Right ventricle myocardium inferior (tissue), 1 donor: ENCODE measurements around the gene TMEM131L. TPM values are rescaled to one million over a fixed set of nuclear protein-coding genes. Genes with fewer than 3 reads are reported as not detected.
"Not testable (repeated sequence)": the region's sequence is repeated elsewhere in the genome, so short reads cannot be mapped to it uniquely, and the experiment has no call there.

Experiments
- ATAC-seq: fragments of 200-7000 bp; cut with Tn5 transposase; one replicate; pipeline ENCODE4 v1.9.1; 2020; ENCODE audit warnings: mild to moderate bottlenecking, moderate library complexity
- DNase-seq: peaks from one replicate; pipeline ENCODE4 v3.0.0; 2021; ENCODE audit errors: missing footprints
- intact Hi-C: fragments of 100-400 bp; cut with DNase I; formaldehyde crosslinking; loops from one replicate; pipeline ENCODE4 v1.11.0; 2022
- total RNA-seq: library from RNA; stranded (reverse); fragmentation: NEBNext Ultra II Directional; extraction: Animal tissue kit (Norgen Biotek cat#: 25700); gene quantifications from one replicate; pipeline ENCODE4 v1.2.1, GENCODE V29; 2021
- donor health status: DM: no; HTN: yes; CAD: no; lungs with severe emphysema.

TMEM131L gene
- total RNA-seq, 1 donor from 2014 or later = 14.4 TPM

DNA sequence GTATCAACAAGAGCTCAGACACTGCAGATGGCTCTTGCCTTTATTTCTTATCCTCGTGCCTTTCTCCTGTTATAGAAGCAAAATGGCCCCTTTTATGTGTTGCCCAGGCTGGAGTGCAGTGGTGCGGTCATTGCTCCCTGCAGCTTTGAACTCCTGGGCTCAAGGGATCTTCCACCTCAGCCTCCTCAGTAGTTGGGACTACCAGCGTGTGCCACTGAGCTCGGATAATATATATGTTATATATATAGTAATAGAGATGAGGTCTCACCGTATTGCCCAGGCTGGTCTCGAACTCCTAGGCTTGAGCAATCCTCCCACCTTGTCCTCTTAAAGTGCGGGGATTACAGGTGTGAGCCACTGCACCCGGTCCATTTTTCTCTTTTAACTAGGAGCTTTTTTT is 79.7 kb downstream of the TMEM131L start:
- intact Hi-C loops = no loop called here
- ATAC-seq = no peak
- DNase-seq = no peak

DNA sequence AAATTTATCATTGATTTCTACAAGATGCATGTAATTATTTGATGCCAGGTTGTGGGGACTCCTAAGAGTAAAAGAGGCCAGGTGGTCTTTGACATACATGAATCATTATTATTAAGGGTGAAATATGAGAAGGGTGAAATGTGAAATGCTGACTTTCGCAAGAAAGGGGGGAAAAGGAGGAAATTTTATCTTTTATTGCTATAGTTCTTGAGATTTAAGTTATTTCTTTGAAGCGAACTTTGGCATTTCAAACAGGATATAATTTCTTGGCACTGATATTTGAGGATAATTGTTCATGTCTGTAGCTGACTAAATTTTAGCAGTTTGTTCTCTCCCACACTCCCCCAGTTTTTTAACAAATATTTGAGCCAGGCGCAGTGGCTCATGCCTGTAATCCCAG is 80.1 kb downstream of the TMEM131L start:
- intact Hi-C loops = no loop called here
- no peak for DNase-seq
- no peak for ATAC-seq

DNA sequence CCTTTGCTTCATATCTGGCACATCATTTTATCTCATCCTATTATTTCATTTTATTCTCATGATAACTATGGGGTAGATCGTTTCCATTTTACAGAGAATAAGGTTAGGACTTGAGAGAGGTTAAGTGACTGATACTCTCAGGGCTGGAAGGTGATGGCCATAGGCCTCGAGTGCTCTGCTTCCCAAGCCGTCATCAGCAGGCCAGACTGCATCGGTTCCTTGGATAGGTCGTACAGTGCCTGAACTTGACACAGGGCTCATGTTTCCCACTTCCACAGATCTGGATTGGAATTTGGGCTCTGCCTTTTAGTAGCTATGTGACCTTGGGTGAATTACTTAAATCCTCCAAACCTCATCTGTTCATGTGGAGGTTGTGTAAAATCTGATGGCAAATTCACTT is 81.4 kb downstream of the TMEM131L start:
- no peak for ATAC-seq
- intact Hi-C loops = no loop called here
- DNase-seq = no peak

- DNase-seq, ATAC-seq, intact Hi-C loops: not testable (repeated sequence)
Observed at GRCh38 chr4:153548907-153549306, 82.7 kb downstream of the TMEM131L start.

DNA sequence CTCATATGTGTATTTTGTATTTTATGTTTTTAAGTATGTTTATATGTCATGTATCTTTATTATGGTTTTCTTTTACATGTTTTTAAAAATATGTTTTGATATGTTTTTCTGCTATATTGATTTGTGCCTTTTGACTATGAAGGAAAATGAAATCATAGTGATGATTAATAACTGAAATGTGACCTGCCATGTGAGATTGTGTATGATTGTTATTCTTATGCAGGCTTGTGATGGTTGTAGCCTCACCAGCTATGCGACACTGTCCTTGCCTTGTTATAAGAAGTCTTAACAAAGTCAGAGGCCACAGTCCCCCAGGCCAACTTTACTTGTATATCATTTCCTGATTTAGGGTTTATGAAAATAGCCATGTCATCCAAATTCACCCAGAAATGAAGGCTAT is 83.2 kb downstream of the TMEM131L start:
- ATAC-seq (no peak), DNase-seq (no peak)
- intact Hi-C loops = no loop called here

DNA sequence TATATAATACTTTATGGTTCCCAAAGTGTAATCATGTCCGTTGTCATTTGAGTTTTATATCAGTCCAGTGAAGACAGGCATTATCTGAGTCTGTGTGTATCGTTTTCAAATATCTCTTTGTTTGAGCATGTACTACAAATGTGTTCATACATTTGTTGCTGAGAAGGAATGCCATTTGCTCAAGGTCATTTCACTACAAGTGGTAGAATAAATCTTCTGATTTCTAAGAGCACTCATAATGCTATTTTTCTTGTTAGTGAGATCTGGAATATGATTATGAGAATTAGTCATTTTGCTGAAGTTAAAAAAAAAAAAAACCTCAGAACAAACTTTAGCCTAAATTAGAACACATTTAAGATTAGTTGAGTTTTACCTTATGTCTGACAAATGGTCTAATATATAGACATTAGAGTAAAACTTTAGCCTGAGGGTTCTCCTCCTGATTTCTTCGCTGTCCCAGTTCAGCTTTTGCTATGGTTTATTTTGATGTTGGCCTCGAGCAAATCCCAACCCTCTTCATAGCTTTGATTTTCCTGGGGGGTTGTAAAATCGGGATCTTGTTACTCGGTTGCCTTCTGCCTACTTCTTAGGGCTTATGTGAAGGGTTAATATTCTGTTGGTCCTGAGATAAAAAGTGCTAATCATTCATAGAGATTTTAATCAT is 87.1 kb downstream of the TMEM131L start:
- no peak for ATAC-seq
- intact Hi-C loops = loop anchor here (2.0 to 5.0 kb wide), 2 partner anchors 20 to 66 kb away; no protein-coding TSS in a partner anchor
- DNase-seq = no peak

- intact Hi-C loops = loop anchor here (2.0 to 5.0 kb wide), 2 partner anchors 19 to 66 kb away; no protein-coding TSS in a partner anchor
- DNase-seq (no peak), ATAC-seq (peak; percentile 67)
Observed at GRCh38 chr4:153553819-153554170, 87.6 kb downstream of the TMEM131L start.

DNA sequence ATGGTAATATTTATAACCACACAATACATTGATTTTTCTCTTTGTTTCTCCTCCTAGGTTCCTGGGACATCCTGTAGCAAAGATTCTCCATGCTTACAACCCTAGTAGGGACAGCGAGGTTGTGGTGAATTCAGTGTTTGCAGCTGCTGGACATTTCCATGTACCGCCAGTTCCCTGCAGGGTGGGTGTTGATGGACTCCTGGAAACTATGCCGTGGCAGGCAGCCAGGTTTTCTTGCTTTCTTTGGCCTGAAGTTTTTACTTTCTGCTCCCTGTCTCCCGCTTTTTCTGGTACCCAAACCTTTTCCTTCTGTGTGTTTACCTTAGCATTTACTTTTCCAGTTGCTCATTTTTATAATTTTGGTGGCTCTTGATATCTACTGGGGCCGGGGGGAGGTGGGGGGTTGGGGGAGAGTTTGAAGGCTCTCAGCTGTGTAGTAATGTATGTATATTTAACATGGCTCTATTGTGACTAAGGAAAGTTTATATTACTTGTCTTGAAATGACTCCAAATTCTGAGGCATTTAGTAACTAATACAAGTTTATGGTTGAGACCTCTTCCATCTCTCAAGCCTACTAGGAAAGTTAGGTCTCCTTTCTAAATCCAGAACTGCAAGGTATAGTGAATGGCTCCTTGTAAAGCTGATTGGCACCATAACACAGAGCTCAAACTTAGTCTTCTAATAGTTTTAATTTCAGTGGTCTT is 89.7 kb downstream of the TMEM131L start:
- intact Hi-C loops = no loop called here
- peak; percentile 94 for ATAC-seq
- peak; percentile 86 for DNase-seq

- no peak for ATAC-seq
- intact Hi-C loops = no loop called here
- DNase-seq = no peak
Observed at GRCh38 chr4:153556435-153556815, 90.3 kb downstream of the TMEM131L start.

DNA sequence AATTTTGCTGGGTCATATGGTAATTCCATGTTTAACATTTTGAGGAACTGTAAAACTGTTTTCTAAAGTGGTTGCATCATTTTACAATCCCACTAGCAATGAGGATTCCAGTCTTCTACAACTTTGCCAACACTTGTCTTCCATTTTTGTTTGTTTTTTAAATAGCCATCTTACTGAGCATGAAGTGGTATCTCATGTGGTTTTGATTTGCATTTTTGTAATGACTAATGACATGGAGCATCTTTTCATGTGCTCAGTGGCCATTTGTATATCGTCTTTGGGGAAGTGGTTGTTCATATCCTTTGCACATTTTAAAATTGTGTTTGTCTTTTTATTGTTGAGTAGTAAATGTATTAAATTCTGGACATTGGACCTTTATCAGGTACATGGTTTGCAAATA is 94.7 kb downstream of the TMEM131L start:
- DNase-seq (no peak), ATAC-seq (no peak)
- intact Hi-C loops = no loop called here

GRCh38 chr4:153564630-153565525 is 98.7 kb downstream of the TMEM131L start:
- ATAC-seq (peak; percentile 82), DNase-seq (no peak)
- intact Hi-C loops = no loop called here

GRCh38 chr4:153566631-153567150 is 100.5 kb downstream of the TMEM131L start:
- ATAC-seq = no peak
- no peak for DNase-seq

GRCh38 chr4:153567660-153568059 is 101.5 kb downstream of the TMEM131L start:
- DNase-seq, intact Hi-C loops, ATAC-seq: not testable (repeated sequence)

More at GRCh38 chr4:153566631-153567150, 100.5 kb downstream of the TMEM131L start:
- intact Hi-C loops = no loop called here

- ATAC-seq (no peak), DNase-seq (no peak)
- intact Hi-C loops = loop anchor here (10.0 kb wide), 1 partner anchor 426 kb away; no protein-coding TSS in a partner anchor
Observed at GRCh38 chr4:153570228-153570973, 104.2 kb downstream of the TMEM131L start.

- intact Hi-C loops = loop anchor here (10.0 kb wide), 1 partner anchor 426 kb away; no protein-coding TSS in a partner anchor
- ATAC-seq = no peak
- no peak for DNase-seq
Observed at GRCh38 chr4:153571006-153571545, 104.9 kb downstream of the TMEM131L start.

DNA sequence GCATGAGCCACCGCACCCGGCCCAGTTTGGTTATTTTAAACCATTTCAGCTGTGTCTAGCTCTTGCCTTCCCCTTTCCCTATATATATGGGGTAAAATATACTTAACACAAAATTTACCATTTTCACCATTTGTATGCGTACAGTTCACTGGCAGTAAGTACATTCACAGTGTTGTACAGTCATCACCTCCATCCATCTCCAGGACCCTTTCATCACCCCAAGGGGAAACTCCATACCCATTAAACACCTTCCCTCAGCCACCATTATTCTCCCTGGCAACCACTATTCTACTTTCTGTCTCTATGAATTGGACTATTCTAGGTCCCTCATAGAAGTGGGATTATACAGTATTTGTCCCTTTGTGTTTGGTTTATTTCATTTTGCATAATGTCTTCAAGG is 106.4 kb downstream of the TMEM131L start:
- intact Hi-C loops = loop anchor here (1.0 to 10.0 kb wide), 3 partner anchors 20 to 428 kb away; partner anchors contain the start of gene TMEM131L
- ATAC-seq (no peak), DNase-seq (no peak)

DNA sequence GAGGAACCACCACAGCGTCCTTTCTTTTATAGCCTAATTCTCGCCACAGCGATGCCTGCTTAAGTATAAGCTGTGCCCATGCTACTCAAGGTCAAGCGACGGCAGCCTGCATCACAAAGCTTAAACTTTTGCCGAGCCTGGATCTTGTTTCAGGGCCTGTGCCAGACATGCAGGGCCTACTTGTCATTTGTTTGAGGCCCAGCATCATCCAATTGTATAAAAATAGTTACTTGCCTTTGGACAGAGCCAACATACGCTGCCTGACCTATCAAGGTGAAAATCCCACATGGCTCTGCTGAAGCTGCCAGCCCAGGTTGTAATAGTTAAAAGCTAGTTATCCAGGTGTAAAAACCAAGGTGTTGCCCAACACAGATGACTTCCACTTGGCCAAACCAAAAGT is 107.1 kb downstream of the TMEM131L start:
- no peak for DNase-seq
- ATAC-seq = peak; percentile 86
- intact Hi-C loops = loop anchor here (1.0 to 10.0 kb wide), 3 partner anchors 20 to 428 kb away; partner anchors contain the start of gene TMEM131L
